Trophoblast cell (in vitro differentiated cells and primary cell): ENCODE data around the gene PRSS38.

Experiments
- DNase-seq, 2 donors: peaks; one replicate each; pipeline ENCODE4 v3.0.0-alpha.2; 2016
- H2AFZ ChIP-seq: 2 replicates; pipeline ENCODE4 v1.6.1; 2013; ENCODE audit warnings: low read length, moderate library complexity, mild to moderate bottlenecking; ENCODE audit not compliant: insufficient read depth, poor library complexity
- H2AK5ac ChIP-seq: 2 replicates; pipeline ENCODE4 v1.6.1; 2013; ENCODE audit warnings: mild to moderate bottlenecking, low read length
- H2BK120ac ChIP-seq: 2 replicates; pipeline ENCODE4 v1.6.1; 2013; ENCODE audit warnings: low read length, mild to moderate bottlenecking, moderate library complexity; ENCODE audit not compliant: insufficient read depth, poor library complexity
- H2BK12ac ChIP-seq: 2 replicates; pipeline ENCODE4 v1.6.1; 2013; ENCODE audit warnings: mild to moderate bottlenecking, low read length, moderate library complexity
- H2BK5ac ChIP-seq: 2 replicates; pipeline ENCODE4 v1.6.1; 2013; ENCODE audit warnings: low read length, low read depth, moderate library complexity, mild to moderate bottlenecking; ENCODE audit not compliant: poor library complexity
- H3K14ac ChIP-seq: 2 replicates; pipeline ENCODE4 v1.6.1; 2013; ENCODE audit warnings: mild to moderate bottlenecking, low read length
- H3K18ac ChIP-seq: 2 replicates; pipeline ENCODE4 v1.6.1; 2013; ENCODE audit warnings: mild to moderate bottlenecking, low read length
- H3K23ac ChIP-seq: 2 replicates; pipeline ENCODE4 v1.6.1; 2013; ENCODE audit warnings: low read length
- H3K27ac ChIP-seq: 2 replicates; pipeline ENCODE4 v1.5.1; 2013; ENCODE audit warnings: low read depth, mild to moderate bottlenecking, inconsistent platforms, low read length, moderate library complexity
- H3K27me3 ChIP-seq: 2 replicates; pipeline ENCODE4 v1.6.1; 2013; ENCODE audit warnings: inconsistent platforms, mild to moderate bottlenecking, low read length, moderate library complexity; ENCODE audit not compliant: insufficient read depth
- H3K36me3 ChIP-seq, 2 experiments: 1 replicate in 1 of 2; 2 replicates in 1 of 2; pipeline ENCODE4 v1.6.1; 2013; ENCODE audit warnings: low read length in 2 of 2, mild to moderate bottlenecking in 2 of 2, moderate library complexity in 1 of 2; ENCODE audit not compliant: insufficient read depth in 2 of 2, control insufficient read depth in 1 of 2
- H3K4ac ChIP-seq: 2 replicates; pipeline ENCODE4 v1.6.1; 2013; ENCODE audit warnings: low read depth, mild to moderate bottlenecking, low read length, moderate library complexity
- H3K4me1 ChIP-seq, 2 experiments: 1 replicate in 1 of 2; 2 replicates in 1 of 2; pipeline ENCODE4 v1.6.1; 2013; ENCODE audit warnings: low read length in 2 of 2, mild to moderate bottlenecking in 2 of 2, moderate library complexity in 1 of 2; ENCODE audit not compliant: insufficient read depth in 2 of 2, control insufficient read depth in 1 of 2
- H3K4me2 ChIP-seq: 2 replicates; pipeline ENCODE4 v1.6.1; 2013; ENCODE audit warnings: inconsistent platforms, mild to moderate bottlenecking, low read length, moderate library complexity
- H3K4me3 ChIP-seq: 2 replicates; pipeline ENCODE4 v1.5.1; 2013; ENCODE audit warnings: mild to moderate bottlenecking, low read depth, low read length, inconsistent platforms
- H3K79me1 ChIP-seq: one replicate; pipeline ENCODE4 v1.6.1; 2013; ENCODE audit warnings: low read length
- H3K79me2 ChIP-seq: 2 replicates; pipeline ENCODE4 v1.6.1; 2013; ENCODE audit warnings: low read length, mild to moderate bottlenecking; ENCODE audit not compliant: control insufficient read depth, insufficient read depth, poor library complexity
- H3K9ac ChIP-seq: 2 replicates; pipeline ENCODE4 v1.6.1; 2013; ENCODE audit warnings: mild to moderate bottlenecking, low read length
- H3K9me3 ChIP-seq: 2 replicates; pipeline ENCODE4 v1.6.1; 2013; ENCODE audit warnings: low read depth, mild to moderate bottlenecking, control low read depth, inconsistent platforms, low read length; ENCODE audit not compliant: insufficient read depth
- H4K12ac ChIP-seq: 2 replicates; pipeline ENCODE4 v1.6.1; 2013; ENCODE audit warnings: low read depth, mild to moderate bottlenecking, low read length, moderate library complexity
- H4K8ac ChIP-seq: 2 replicates; pipeline ENCODE4 v1.6.1; 2013; ENCODE audit warnings: low read depth, mild to moderate bottlenecking, low read length, moderate library complexity
- H4K91ac ChIP-seq: one replicate; pipeline ENCODE4 v1.6.1; 2013; ENCODE audit warnings: low read depth, mild to moderate bottlenecking, low read length, moderate library complexity
- WGBS: extraction: QIAGEN DNeasy Blood & Tissue Kit; methylation state at CpG from one replicate; pipeline ENCODE4 v1.1.7; 2013; ENCODE audit warnings: missing lambda C conversion rate; ENCODE audit not compliant: insufficient read length, insufficient coverage; ENCODE audit errors: extremely low coverage; 5-methylcytosine and 5-hydroxymethylcytosine counted together

PRSS38 gene

GRCh38 chr1:227793948-227794816 is 21.3 kb upstream of the PRSS38 start:
- Histone ChIP-seq H3K79me1 (peaks cover 12% of the 10 kb centered on the region), H3K23ac (no peak overlapping the region), H3K9ac (no peak overlapping the region), H3K36me3 (no peaks in the 10 kb centered on the region), H3K18ac (peak overlapping the region; percentile 21), H3K79me2 (no peaks in the 10 kb centered on the region), H2BK12ac (peak overlapping the region; percentile 77), H4K8ac (no peak overlapping the region), H3K27ac (no peak overlapping the region), H3K27me3 (no peaks in the 10 kb centered on the region), H2AK5ac (peak overlapping the region; percentile 55), H3K14ac (peak overlapping the region; percentile 52), H4K12ac (no peak overlapping the region), H3K4me2 (no peak overlapping the region), H2BK120ac (peak overlapping the region; percentile 26), H3K9me3 (peaks cover 4% of the 10 kb centered on the region), H3K4me1 (peaks cover 28% of the 10 kb centered on the region in 2 experiments), H3K4me3 (no peak overlapping the region), H3K4ac (no peak overlapping the region), H4K91ac (peak overlapping the region; percentile 7), H2AFZ (no peak overlapping the region), H2BK5ac (no peak overlapping the region)
- no CpG with 5 or more reads among the region's 12 CpGs for WGBS
- DNase-seq: no peak

DNA sequence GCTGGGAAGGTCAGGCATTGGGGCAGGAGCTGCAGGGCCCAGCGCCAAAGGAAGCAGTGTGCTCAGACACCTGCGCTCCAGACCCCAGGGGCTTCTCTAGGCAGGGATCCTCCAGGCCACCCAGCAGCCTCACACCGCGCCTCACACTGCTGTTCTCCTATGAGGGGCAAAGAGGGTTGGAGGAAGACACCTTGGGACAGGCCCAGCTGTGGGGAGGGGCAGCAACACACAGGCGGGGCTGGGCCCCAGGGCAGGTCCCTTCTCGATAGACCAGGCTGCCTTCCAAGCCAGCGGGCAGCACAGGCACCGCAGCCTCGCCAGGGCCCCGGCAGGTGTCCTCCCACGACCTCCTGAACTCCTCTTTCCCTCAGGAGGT is 20.7 kb upstream of the PRSS38 start:
- Histone ChIP-seq H2BK120ac (peak overlapping the region; percentile 26), H3K4me2 (no peak overlapping the region), H3K9me3 (peaks cover 1% of the 10 kb centered on the region), H3K14ac (peak overlapping the region; percentile 52), H2AK5ac (peak overlapping the region; percentile 55), H3K4me3 (no peak overlapping the region), H3K18ac (peak overlapping the region; percentile 21), H4K12ac (no peak overlapping the region), H3K9ac (no peak overlapping the region), H3K27ac (no peak overlapping the region), H4K8ac (no peak overlapping the region), H3K79me2 (no peaks in the 10 kb centered on the region), H2BK12ac (peak overlapping the region; percentile 77), H3K23ac (no peak overlapping the region), H4K91ac (peak overlapping the region; percentile 7), H3K27me3 (no peaks in the 10 kb centered on the region), H3K4ac (no peak overlapping the region), H2AFZ (no peak overlapping the region), H3K36me3 (no peaks in the 10 kb centered on the region), H3K4me1 (peaks cover 22% of the 10 kb centered on the region in 2 experiments), H3K79me1 (peaks cover 12% of the 10 kb centered on the region), H2BK5ac (no peak overlapping the region)
- no peak for DNase-seq
- WGBS: no CpG with 5 or more reads among the region's 11 CpGs

DNA sequence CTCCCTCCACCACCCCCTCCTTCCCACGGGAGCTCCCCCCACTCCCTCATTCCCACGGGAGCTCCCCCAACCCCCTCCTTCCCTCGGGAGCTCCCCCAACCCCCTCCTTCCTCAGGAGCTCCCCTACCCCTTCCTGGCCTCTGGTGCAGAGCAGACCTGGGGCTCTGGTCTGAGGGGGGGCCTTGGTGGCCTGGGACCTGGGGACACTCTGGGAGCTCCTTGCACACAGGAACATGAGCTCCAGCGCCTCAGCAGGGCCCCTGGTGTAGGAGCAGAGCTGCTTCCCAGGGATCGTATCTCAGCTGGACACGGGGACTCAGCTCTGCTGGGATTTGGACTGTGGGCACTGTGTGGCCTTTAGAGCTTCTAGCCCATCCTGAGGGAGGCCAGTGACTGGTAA is 19.7 kb upstream of the PRSS38 start:
- Histone ChIP-seq H3K18ac (no peak overlapping the region), H2BK5ac (no peak overlapping the region), H2BK120ac (no peak overlapping the region), H3K27ac (no peak overlapping the region), H2BK12ac (peak overlapping the region; percentile 27), H4K12ac (no peak overlapping the region), H3K27me3 (no peaks in the 10 kb centered on the region), H3K79me2 (no peaks in the 10 kb centered on the region), H2AK5ac (no peak overlapping the region), H3K79me1 (peaks cover 12% of the 10 kb centered on the region), H3K4ac (no peak overlapping the region), H3K4me1 (peaks cover 20 to 22% of the 10 kb centered on the region in 2 experiments), H3K9me3 (peaks cover 1% of the 10 kb centered on the region), H3K4me2 (no peak overlapping the region), H2AFZ (no peak overlapping the region), H3K9ac (no peak overlapping the region), H3K36me3 (no peaks in the 10 kb centered on the region), H3K14ac (no peak overlapping the region), H4K91ac (no peak overlapping the region), H3K4me3 (no peak overlapping the region), H4K8ac (no peak overlapping the region), H3K23ac (no peak overlapping the region)
- WGBS: no CpG with 5 or more reads among the region's 6 CpGs
- DNase-seq: no peak

- no CpG with 5 or more reads among the region's 5 CpGs for WGBS
Measured at GRCh38 chr1:227796359-227796915, 19.0 kb upstream of the PRSS38 start.

More at GRCh38 chr1:227796359-227796915, 19.0 kb upstream of the PRSS38 start:
- Histone ChIP-seq H3K36me3 (no peaks in the 10 kb centered on the region), H3K27ac (no peak overlapping the region), H3K4me1 (peaks cover 20 to 22% of the 10 kb centered on the region in 2 experiments), H4K91ac (no peak overlapping the region), H3K4me2 (no peak overlapping the region), H3K14ac (no peak overlapping the region), H2AK5ac (no peak overlapping the region), H3K9me3 (peaks cover 1% of the 10 kb centered on the region), H2BK5ac (no peak overlapping the region), H2BK12ac (no peak overlapping the region), H3K27me3 (no peaks in the 10 kb centered on the region), H2AFZ (no peak overlapping the region), H3K79me2 (no peaks in the 10 kb centered on the region), H2BK120ac (no peak overlapping the region), H3K23ac (no peak overlapping the region), H3K4ac (no peak overlapping the region), H3K18ac (no peak overlapping the region), H3K9ac (no peak overlapping the region), H3K79me1 (peaks cover 12% of the 10 kb centered on the region), H4K12ac (no peak overlapping the region), H4K8ac (no peak overlapping the region), H3K4me3 (no peak overlapping the region)
- no peak for DNase-seq
